ENCODE results near the gene SOAT2. TPM values are rescaled to one million over a fixed set of nuclear protein-coding genes. Genes with fewer than 3 reads are reported as not detected.

Gene SOAT2
- total RNA-seq, result not detected in 2 replicates

DNA sequence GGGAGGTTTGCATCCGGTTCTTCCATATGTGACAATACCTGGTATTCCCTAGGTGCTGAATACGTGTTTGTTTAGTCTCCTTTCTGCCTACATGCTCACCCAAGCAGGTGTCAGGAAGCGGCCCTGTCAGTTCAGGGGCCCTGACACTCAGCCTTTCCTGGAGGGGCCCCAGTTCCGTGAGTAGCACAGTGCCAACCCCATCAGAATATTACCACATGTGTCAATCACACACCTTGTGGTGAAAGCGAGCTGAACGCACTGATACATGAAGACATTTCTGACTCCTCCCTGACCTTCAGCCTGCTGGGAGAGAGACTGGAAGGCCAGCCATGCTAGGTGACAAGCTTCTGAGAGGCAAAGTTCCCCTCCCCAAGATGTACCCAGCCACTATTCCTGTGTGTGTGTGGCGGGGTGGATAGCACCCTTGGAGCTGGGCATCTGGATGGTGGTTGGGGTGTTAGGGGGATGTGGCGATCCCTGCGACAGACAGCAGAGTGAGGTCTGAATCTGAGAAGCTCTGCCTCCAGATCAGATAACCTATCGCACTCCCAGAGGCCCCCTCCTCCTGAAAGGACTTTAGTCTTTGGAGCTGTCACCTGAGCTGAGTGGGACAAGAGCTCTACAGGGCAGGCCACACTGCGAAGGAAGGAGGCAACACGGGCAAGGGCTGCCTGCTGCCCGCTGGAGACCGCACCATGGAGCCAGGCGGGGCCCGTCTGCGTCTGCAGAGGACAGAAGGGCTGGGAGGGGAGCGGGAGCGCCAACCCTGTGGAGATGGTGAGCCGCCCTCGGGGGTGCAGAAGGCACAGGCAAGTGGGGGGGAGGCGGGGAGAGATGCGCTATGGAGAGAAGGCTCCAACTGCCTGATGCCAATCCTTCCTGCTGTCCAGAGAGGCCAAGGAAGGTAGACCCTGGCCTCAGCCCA lies at the start of gene SOAT2:
SOAT2 (plus strand) TSS at position 604 of the 925 bp plus-strand sequence; CDS start at position 696, 92 bp downstream.
- DNase-seq, result no peak

DNA sequence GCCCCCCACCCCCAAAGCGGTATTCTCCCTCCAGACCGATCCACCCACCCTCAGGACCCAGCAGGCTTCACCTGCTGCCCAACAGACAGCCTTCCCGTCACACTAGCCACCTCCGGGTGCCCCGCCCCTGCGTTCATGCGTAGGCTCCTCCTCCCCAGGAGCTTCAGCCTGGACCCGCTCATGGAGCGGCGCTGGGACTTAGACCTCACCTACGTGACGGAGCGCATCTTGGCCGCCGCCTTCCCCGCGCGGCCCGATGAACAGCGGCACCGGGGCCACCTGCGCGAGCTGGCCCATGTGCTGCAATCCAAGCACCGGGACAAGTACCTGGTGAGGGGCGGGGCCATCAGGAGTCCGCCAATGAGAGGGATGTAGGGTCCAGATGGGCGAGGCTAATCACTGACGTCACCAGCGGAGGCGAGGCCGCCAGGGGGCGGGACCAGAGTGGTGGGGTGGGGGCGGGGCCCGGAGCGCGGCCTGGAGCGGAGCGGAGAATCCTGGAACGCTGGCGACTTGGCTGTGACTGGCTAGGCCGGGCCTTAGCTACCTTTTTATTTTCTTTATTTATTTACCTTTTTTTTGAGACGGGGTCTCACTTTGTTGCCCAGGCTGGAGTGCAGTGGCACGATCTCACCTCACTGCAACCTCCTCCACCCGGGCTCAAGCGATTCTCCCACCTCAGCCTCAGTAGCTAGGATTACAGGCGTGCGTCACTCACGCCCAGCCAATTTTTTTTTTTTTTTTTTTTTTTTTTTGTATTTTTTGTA lies 49.0 kb upstream of the SOAT2 start:
- DNase-seq, result peak; percentile 92

- no peak for DNase-seq
These were observed 47.6 kb upstream of the SOAT2 start for GRCh38 chr12:53055471-53056266.

DNA sequence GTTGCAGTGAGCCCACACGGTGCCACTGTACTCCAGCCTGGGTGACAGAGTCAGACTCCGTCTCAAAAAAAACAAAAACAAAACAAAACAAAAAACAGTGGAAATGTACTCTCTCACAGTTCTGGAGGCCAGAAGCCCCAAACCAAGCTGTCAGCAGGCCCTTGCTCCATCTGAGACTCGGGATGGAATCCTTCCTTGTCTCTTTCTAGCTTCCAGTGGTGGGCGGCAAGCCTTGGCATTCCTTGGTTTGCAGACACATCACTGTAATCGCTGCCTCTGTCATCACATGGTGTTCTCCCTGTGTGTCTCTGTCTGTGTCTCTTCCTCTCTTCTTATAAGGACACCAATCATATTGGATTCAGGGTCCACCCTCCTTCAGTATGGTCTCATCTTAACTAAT lies 47.0 kb upstream of the SOAT2 start:
- DNase-seq, result no peak

DNA sequence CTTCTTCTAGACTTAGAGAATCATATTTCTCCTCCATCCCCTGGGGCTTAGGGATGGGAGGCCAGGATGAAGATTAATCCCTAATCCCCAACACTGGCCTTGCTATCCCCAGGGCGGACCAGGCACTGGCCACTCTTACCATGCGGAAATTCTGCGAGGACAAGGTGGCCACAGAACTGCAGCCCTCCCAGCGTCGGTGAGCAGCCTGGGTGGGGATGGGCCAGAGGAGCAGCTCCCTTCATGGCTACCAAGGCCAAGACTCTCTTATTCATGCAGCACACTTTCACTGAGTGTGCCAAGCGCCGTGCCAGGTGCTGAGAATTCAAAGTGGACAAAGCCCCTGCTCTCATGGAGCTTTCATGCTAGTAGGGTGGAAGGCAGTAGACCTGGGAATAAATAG lies 46.4 kb upstream of the SOAT2 start:
- DNase-seq, result no peak

DNA sequence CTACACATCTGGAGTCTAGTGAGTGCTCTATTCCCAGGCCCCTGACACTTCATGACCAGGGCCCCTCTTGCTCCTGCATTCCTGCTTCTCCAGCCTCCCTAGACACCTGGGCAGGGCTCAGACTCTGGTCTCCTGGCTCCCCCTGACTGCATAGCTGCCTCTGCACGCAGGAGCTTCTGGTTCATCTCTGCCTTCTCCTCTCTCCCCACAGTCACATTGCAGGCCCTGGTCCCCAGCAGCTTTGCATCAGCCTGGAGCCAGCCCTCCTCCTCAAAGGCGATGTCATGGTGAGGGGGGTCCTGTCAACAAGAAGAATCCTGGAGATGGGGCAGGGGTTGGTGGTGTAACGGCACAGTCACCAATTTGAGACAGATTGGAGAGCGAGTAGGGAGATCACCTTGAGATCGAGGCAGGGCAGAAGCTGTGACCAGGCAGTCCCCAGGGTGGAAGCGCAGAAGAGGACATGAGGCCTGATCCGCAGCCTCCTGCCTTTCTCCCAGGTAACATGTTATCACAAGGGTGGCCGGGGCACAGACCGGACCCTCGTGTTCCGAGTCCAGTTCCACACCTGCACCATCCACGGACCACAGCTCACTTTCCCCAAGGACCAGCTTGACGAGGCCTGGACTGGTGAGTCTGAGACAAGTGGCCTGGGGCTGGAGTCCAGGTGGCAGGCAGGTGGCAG lies 45.3 kb upstream of the SOAT2 start:
- no peak for DNase-seq

- no peak for DNase-seq
These were observed 44.4 kb upstream of the SOAT2 start for GRCh38 chr12:53058674-53059433.

- DNase-seq, result no peak
These were observed 43.7 kb upstream of the SOAT2 start for GRCh38 chr12:53059434-53060063.

GRCh38 chr12:53060064-53060720 lies 43.1 kb upstream of the SOAT2 start:
- no peak for DNase-seq

- DNase-seq, result peak; percentile 30
These were observed 42.5 kb upstream of the SOAT2 start for GRCh38 chr12:53060721-53061276.

GRCh38 chr12:53061404-53062010 lies 41.8 kb upstream of the SOAT2 start:
- peak; percentile 26 for DNase-seq

DNA sequence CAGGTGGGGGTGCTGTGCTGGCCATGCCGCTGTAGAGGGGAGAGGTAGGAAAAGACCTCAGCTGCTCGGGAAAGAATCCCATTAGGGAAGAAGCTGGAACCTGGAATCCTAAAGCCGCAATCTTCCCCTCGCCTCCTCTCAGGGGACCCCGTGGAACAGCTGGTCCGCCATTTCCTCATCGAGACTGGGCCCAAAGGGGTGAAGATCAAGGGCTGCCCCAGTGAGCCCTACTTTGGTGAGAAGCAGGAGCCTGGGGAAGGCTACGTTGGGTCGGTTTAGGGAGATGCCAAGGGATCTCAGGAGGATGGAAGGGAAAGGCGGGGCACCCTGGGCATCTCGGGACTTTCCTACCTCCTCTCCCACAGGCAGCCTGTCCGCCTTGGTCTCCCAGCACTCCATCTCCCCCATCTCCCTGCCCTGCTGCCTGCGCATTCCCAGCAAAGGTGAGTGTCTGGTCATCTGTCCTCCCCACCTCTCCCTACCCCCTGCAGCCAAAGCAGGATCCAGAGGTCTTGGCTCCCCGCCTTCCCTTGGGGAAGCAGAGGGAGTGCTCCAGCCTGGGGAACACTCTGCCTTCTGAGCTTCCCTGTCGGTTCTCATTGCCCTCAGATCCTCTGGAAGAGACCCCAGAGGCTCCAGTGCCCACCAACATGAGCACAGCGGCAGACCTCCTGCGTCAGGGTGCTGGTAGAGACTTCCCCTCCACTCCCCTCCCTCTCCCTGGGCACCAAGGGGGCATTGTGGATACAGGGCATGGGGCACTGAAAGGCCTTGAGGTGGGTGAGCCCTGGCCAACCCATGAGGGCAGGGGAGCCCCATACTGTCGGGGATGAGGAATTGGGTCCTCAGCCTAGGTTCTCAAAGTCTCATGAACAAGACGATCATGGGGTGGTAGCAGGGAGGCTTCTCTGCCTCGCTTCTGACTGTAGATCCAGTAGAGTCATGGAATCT lies 41.0 kb upstream of the SOAT2 start:
- no peak for DNase-seq

DNA sequence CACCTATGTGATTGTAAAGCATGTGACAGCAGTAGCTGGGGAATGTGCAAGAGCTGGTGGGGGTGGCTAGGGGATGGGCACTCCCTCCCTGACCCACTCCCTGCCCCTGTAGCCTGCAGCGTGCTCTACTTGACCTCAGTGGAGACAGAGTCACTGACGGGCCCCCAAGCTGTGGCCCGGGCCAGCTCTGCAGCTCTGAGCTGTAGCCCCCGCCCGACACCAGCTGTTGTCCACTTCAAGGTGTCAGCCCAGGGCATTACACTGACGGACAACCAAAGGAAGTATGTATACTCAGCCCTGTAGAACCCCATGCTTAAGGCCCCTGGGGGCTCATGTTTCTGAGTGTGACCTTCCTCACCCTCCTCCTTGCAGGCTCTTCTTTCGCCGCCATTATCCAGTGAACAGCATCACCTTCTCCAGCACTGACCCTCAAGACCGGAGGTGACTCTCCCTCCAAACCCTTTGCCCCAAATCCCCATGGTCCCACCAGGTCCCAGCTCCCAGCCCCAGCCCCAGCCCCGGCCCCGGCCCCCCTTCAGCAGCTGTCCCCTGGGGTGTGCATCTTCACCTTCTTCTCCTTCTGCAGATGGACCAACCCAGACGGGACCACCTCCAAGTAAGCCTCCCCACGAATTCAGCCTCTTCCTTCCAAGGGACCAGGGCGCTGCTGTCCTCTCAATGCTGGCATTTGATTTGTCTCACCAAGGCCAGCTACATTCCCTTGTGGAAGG lies 40.1 kb upstream of the SOAT2 start:
- no peak for DNase-seq

DNA sequence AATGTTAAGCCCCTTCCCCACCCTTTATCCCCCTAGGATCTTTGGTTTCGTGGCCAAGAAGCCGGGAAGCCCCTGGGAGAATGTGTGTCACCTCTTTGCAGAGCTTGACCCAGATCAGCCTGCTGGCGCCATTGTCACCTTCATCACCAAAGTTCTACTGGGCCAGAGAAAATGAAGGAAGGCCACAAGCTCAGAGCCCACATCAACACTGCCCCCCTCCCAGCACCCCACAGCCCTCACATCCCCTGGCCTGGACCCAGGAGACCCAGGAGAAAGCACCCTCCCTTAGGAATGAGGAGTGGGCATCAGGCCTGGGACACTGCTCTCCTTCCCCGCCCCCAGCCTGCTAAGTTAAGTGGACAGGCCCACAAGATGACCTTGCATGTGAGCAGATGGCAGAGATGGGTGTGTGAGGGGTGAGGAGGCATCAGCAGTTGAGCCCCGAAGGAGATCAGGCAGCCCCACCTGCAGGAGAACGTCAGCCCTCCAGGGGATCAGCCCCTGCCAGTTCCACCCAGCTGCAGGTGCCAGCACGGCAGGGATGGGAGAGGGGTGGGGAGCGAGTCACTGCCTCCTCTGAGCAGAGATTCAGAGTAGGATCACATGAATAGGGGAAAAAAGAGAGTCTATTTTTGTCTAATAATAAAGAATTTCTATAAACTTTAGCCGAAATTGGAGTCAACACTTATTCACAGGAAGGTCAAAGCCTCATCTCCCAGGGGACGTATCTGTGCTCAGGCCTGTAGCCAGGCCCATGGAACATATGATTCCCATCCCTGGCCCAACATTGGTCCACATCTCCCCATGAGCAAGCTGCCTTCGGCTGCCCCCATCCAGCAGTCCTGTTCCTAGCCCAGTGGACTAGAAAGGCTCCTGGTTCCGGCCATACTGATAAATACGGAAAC lies 39.3 kb upstream of the SOAT2 start:
- no peak for DNase-seq

DNA sequence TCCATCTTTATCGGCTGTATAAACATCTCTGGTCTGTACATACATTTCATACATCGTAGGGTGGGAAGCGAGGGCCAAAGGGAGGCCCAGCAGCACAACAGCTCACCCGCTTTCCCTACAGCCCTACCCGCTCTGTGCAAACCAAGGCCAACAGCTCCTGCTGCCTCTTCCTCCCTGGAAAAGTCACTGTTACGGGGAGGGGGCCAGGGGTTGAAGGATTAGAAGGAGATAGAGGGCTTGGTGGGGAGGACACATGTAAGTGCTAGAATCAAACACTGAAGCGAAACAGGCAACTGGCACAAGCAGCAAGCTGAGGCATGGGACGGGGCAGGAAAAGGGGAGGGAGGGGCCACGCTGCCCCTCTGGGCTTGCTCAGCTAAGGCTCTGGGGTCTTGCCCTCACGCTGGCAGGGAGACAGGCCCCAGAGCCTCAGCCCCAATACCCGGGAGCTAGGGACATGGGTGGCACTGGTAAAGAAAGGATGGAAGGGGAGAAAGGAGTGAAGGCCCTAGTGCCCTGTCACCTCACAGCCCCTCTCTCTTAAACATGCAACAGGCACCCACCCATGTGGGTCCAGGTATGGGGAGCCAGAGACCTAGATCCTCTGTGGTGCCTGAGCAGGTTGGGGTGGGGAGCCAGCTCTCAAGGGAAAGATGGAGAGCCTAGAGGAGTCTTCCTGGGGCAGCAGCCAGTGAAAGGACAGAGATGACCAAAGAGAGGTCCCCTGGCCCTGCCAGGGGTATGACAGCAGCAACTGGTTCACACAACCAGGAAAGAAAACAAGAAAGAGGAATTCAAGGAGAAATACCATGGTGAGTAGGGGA lies 38.5 kb upstream of the SOAT2 start:
- DNase-seq, result no peak

GRCh38 chr12:53065470-53065869 lies 37.8 kb upstream of the SOAT2 start:
- DNase-seq, result no peak

Measured in dermis blood vessel endothelial cell (primary cell).